PFSK-1 (cell line): ENCODE results near the gene TMEM37.

ENCODE experiments used
- FOXP2 ChIP-seq: optimal IDR thresholded peaks from 2 replicates; pipeline ENCODE3; 2011; ENCODE audit warnings: borderline replicate concordance, control low read depth, inconsistent platforms; ENCODE audit not compliant: insufficient read depth; ENCODE audit errors: extremely low read length, extremely low read depth
- TAF1 ChIP-seq: IDR thresholded peaks from 2 replicates; pipeline ENCODE4 v1.6.1; 2012; ENCODE audit warnings: low read length, control low read depth, borderline replicate concordance; ENCODE audit not compliant: insufficient read depth

DNA sequence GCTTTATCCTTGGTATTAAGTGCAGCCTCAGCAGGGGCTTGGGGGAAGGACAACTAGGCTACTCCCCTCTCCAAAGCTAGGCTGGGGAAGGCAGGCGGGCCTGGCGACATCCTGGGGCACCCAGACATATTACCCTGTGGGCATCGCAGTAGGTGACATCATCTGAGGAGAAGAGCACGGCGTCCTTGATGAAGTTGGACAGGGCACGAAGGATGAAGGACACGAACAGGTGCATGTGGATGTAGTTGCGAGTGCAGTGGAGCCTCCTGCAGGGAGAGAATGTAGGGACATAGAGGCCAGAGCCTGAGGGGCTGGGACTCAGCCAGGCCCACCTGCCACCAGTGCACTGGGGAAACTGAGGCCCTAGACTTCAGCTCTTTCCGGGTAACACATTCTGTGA lies 32.3 kb downstream of the TMEM37 start:
- no peak for TF ChIP-seq FOXP2
- no peak for TF ChIP-seq TAF1
